ENCODE measurements around the gene TREML4.

TREML4 gene

GRCh38 chr6:41274256-41274655 is 46.1 kb downstream of the TREML4 start:
- Histone ChIP-seq H3K4me3 (ENCODE audit: low read depth, low read length) (no peak overlapping the region), H3K27ac (no peak overlapping the region), H3K36me3 (no peaks in the 10 kb centered on the region), H3K27me3 (ENCODE audit: insufficient read depth, low read depth, severe bottlenecking) (peaks cover 34% of the 10 kb centered on the region), H3K9me3 (ENCODE audit: severe bottlenecking) (no peaks in the 10 kb centered on the region)
- no peak for DNase-seq
- no peak for TF ChIP-seq CTCF (IDR thresholded peaks at IDR 0.05; ENCODE audit: low read depth, low read length)

- no peaks in the 10 kb centered on the region for H3K36me3 ChIP-seq
- no peak for TF ChIP-seq CTCF (IDR thresholded peaks at IDR 0.05; ENCODE audit: low read depth, low read length)
- no peaks in the 10 kb centered on the region for H3K9me3 ChIP-seq (ENCODE audit: severe bottlenecking)
- H3K27me3 ChIP-seq (ENCODE audit: insufficient read depth, low read depth, severe bottlenecking): peaks cover 34% of the 10 kb centered on the region
- no peak overlapping the region for H3K4me3 ChIP-seq (ENCODE audit: low read depth, low read length)
- H3K27ac ChIP-seq: no peak overlapping the region
- no peak for DNase-seq
Observed at GRCh38 chr6:41275489-41275888, 47.3 kb downstream of the TREML4 start.

- Histone ChIP-seq H3K27ac (no peak overlapping the region), H3K9me3 (ENCODE audit: severe bottlenecking) (no peaks in the 10 kb centered on the region), H3K4me3 (ENCODE audit: low read depth, low read length) (no peak overlapping the region), H3K27me3 (ENCODE audit: insufficient read depth, low read depth, severe bottlenecking) (peaks cover 31% of the 10 kb centered on the region), H3K36me3 (no peaks in the 10 kb centered on the region)
- no peak for TF ChIP-seq CTCF (IDR thresholded peaks at IDR 0.05; ENCODE audit: low read depth, low read length)
- DNase-seq: no peak
Observed at GRCh38 chr6:41277605-41278004, 49.5 kb downstream of the TREML4 start.

- Histone ChIP-seq H3K9me3 (ENCODE audit: severe bottlenecking) (no peaks in the 10 kb centered on the region), H3K27ac (no peak overlapping the region), H3K36me3 (no peaks in the 10 kb centered on the region), H3K4me3 (ENCODE audit: low read depth, low read length) (no peak overlapping the region), H3K27me3 (ENCODE audit: insufficient read depth, low read depth, severe bottlenecking) (peaks cover 31% of the 10 kb centered on the region)
- peak; percentile 94 for TF ChIP-seq CTCF (IDR thresholded peaks at IDR 0.05; ENCODE audit: low read depth, low read length)
- DNase-seq: peak; percentile 88
Observed at GRCh38 chr6:41278699-41279405, 50.7 kb downstream of the TREML4 start.

GRCh38 chr6:41280381-41281057 is 52.4 kb downstream of the TREML4 start:
- Histone ChIP-seq H3K9me3 (ENCODE audit: severe bottlenecking) (no peaks in the 10 kb centered on the region), H3K36me3 (no peaks in the 10 kb centered on the region), H3K27me3 (ENCODE audit: insufficient read depth, low read depth, severe bottlenecking) (peaks cover 22% of the 10 kb centered on the region), H3K4me3 (ENCODE audit: low read depth, low read length) (no peak overlapping the region), H3K27ac (no peak overlapping the region)
- TF ChIP-seq CTCF (IDR thresholded peaks at IDR 0.05; ENCODE audit: low read depth, low read length): no peak
- no peak for DNase-seq

All from WERI-Rb-1 (cell line).